H9 (cell line): ENCODE data around the gene DCAF11. TPM values are rescaled to one million over a fixed set of nuclear protein-coding genes. Genes with fewer than 3 reads are reported as not detected.

Experiments used
- DNase-seq: peaks from one replicate; pipeline ENCODE4 v3.0.0-alpha.2; 2017
- H2AFZ ChIP-seq: one replicate; pipeline ENCODE4 v1.6.1; 2013; ENCODE audit warnings: mild to moderate bottlenecking, low read length, control low read depth, moderate library complexity
- H2AK5ac ChIP-seq: 2 replicates; pipeline ENCODE4 v1.6.1; 2013; ENCODE audit warnings: low read length, control low read depth, mixed read lengths; ENCODE audit not compliant: insufficient read length
- H2BK120ac ChIP-seq: one replicate; pipeline ENCODE4 v1.6.1; 2013; ENCODE audit warnings: low read depth, mild to moderate bottlenecking, low read length, control low read depth, inconsistent platforms; ENCODE audit not compliant: poor library complexity, severe bottlenecking
- H2BK12ac ChIP-seq: 2 replicates; pipeline ENCODE4 v1.6.1; 2013; ENCODE audit warnings: low read length, control low read depth, mixed read lengths, low read depth; ENCODE audit not compliant: insufficient read length
- H2BK15ac ChIP-seq: 2 replicates; pipeline ENCODE4 v1.6.1; 2013; ENCODE audit warnings: low read depth, low read length, control low read depth
- H2BK20ac ChIP-seq: one replicate; pipeline ENCODE4 v1.6.1; 2013; ENCODE audit warnings: low read depth, mild to moderate bottlenecking, low read length, control low read depth, inconsistent platforms; ENCODE audit not compliant: poor library complexity, severe bottlenecking
- H2BK5ac ChIP-seq: 2 replicates; pipeline ENCODE4 v1.6.1; 2013; ENCODE audit warnings: low read length, control low read depth, mixed read lengths; ENCODE audit not compliant: insufficient read length
- H3K14ac ChIP-seq: 2 replicates; pipeline ENCODE4 v1.6.1; 2013; ENCODE audit warnings: low read length, control low read depth; ENCODE audit not compliant: insufficient read depth
- H3K18ac ChIP-seq: 2 replicates; pipeline ENCODE4 v1.6.1; 2013; ENCODE audit warnings: low read depth, mild to moderate bottlenecking, mixed read lengths, low read length, control low read depth; ENCODE audit not compliant: insufficient read length
- H3K23ac ChIP-seq: 2 replicates; pipeline ENCODE4 v1.6.1; 2013; ENCODE audit warnings: low read length, control low read depth, mixed read lengths, low read depth; ENCODE audit not compliant: insufficient read length
- H3K23me2 ChIP-seq: 2 replicates; pipeline ENCODE4 v1.6.1; 2013; ENCODE audit warnings: low read depth, mild to moderate bottlenecking, mixed read lengths, low read length, control low read depth; ENCODE audit not compliant: insufficient read length, poor library complexity, severe bottlenecking
- H3K27ac ChIP-seq: 2 replicates; pipeline ENCODE4 v1.5.1; 2013; ENCODE audit warnings: low read length, control low read depth, mixed read lengths, low read depth; ENCODE audit not compliant: insufficient read length
- H3K27me3 ChIP-seq: 2 replicates; pipeline ENCODE4 v1.6.1; 2013; ENCODE audit warnings: low read length, control low read depth, inconsistent platforms; ENCODE audit not compliant: insufficient read depth
- H3K4ac ChIP-seq: 2 replicates; pipeline ENCODE4 v1.6.1; 2013; ENCODE audit warnings: low read depth, mild to moderate bottlenecking, control low read depth, inconsistent platforms, low read length, moderate library complexity
- H3K4me1 ChIP-seq: 2 replicates; pipeline ENCODE4 v1.6.1; 2013; ENCODE audit warnings: low read length, control low read depth, inconsistent platforms; ENCODE audit not compliant: insufficient read depth
- H3K4me2 ChIP-seq: 2 replicates; pipeline ENCODE4 v1.6.1; 2013; ENCODE audit warnings: low read length, control low read depth, mixed read lengths; ENCODE audit not compliant: insufficient read length, insufficient read depth
- H3K56ac ChIP-seq: 2 replicates; pipeline ENCODE4 v1.6.1; 2013; ENCODE audit warnings: low read depth, mild to moderate bottlenecking, mixed read lengths, low read length, control low read depth; ENCODE audit not compliant: insufficient read length
- H3K79me1 ChIP-seq: 2 replicates; pipeline ENCODE4 v1.6.1; 2013; ENCODE audit warnings: low read depth, mild to moderate bottlenecking, moderate library complexity, low read length, control low read depth, inconsistent platforms; ENCODE audit not compliant: insufficient read depth, poor library complexity, severe bottlenecking
- H3K79me2 ChIP-seq: 2 replicates; pipeline ENCODE4 v1.6.1; 2013; ENCODE audit warnings: low read length, control low read depth, inconsistent platforms; ENCODE audit not compliant: insufficient read depth
- H3K9ac ChIP-seq: 2 replicates; pipeline ENCODE4 v1.6.1; 2013; ENCODE audit warnings: low read length, control low read depth, mixed read lengths; ENCODE audit not compliant: insufficient read length; ENCODE audit errors: extremely low read depth
- H3K9me3 ChIP-seq: one replicate; pipeline ENCODE4 v1.6.1; 2013; ENCODE audit warnings: low read depth, low read length, inconsistent platforms; ENCODE audit not compliant: control insufficient read depth
- H3T11ph ChIP-seq: one replicate; pipeline ENCODE4 v1.6.1; 2013; ENCODE audit warnings: mild to moderate bottlenecking, low read length, control low read depth, inconsistent platforms
- H4K20me1 ChIP-seq: one replicate; pipeline ENCODE4 v1.6.1; 2013; ENCODE audit not compliant: control insufficient read depth, insufficient read length, insufficient read depth
- H4K5ac ChIP-seq: 2 replicates; pipeline ENCODE4 v1.6.1; 2013; ENCODE audit warnings: low read depth, mild to moderate bottlenecking, mixed read lengths, low read length, control low read depth; ENCODE audit not compliant: insufficient read length
- H4K8ac ChIP-seq: replicated peaks from 2 replicates; pipeline ENCODE4 v1.6.1; 2013; ENCODE audit warnings: low read length, control low read depth, mixed read lengths, low read depth; ENCODE audit not compliant: insufficient read length
- H4K91ac ChIP-seq: 2 replicates; pipeline ENCODE4 v1.6.1; 2013; ENCODE audit warnings: low read depth, mild to moderate bottlenecking, moderate library complexity, mixed read lengths, low read length, control low read depth; ENCODE audit not compliant: insufficient read length
- H3K27ac Mint-ChIP-seq, 3 experiments: 2 replicates in 2 of 3; 3 replicates in 1 of 3; pipeline ENCODE4 v1.8.0; 2020 to 2021; ENCODE audit warnings: mixed read lengths in 3 of 3, mild to moderate bottlenecking in 1 of 3, moderate library complexity in 1 of 3
- H3K27me3 Mint-ChIP-seq: 2 replicates; pipeline ENCODE4 v1.8.0; 2021; ENCODE audit warnings: low read depth, mild to moderate bottlenecking, moderate library complexity, mixed read lengths
- H3K36me3 Mint-ChIP-seq, 3 experiments: 2 replicates in 2 of 3; 3 replicates in 1 of 3; pipeline ENCODE4 v1.8.0; 2020 to 2021; ENCODE audit warnings: low read depth in 3 of 3, mixed read lengths in 3 of 3; ENCODE audit not compliant: insufficient read depth in 1 of 3
- H3K4me1 Mint-ChIP-seq, 2 experiments: 2 replicates each; pipeline ENCODE4 v1.8.0; 2020; ENCODE audit warnings: mixed read lengths in 2 of 2
- H3K4me3 Mint-ChIP-seq, 2 experiments: 2 replicates in 1 of 2; 3 replicates in 1 of 2; pipeline ENCODE4 v1.8.0; 2020 to 2021; ENCODE audit warnings: mild to moderate bottlenecking in 2 of 2, mixed read lengths in 2 of 2, moderate library complexity in 1 of 2
- H3K9me3 Mint-ChIP-seq, 2 experiments: 2 replicates in 1 of 2; 3 replicates in 1 of 2; pipeline ENCODE4 v1.8.0; 2020; ENCODE audit warnings: mild to moderate bottlenecking in 2 of 2, mixed read lengths in 2 of 2, moderate library complexity in 1 of 2
- WGBS: extraction: QIAGEN DNeasy Blood & Tissue Kit; methylation state at CpG from one replicate; pipeline ENCODE4 v1.1.7; 2013; ENCODE audit warnings: missing lambda C conversion rate, low lambda C conversion rate, mixed read lengths; ENCODE audit not compliant: insufficient read length; ENCODE audit errors: extremely low coverage; 5-methylcytosine and 5-hydroxymethylcytosine counted together
- microRNA-seq: library from miRNA; unstranded; fragments of <30 nt; microRNA quantifications from one replicate; pipeline ENCODE4, GENCODE V29; 2020; ENCODE audit warnings: borderline microRNAs expressed
- total RNA-seq: library from RNA; stranded (reverse); gene quantifications from 2 replicates; pipeline ENCODE4 v1.2.1, GENCODE V29; 2021
- TF ChIP-seq, protein P1 (sequence below): fragments of 200-600 bp; sonication (generic); conservative IDR thresholded peaks from 3 replicates; pipeline ENCODE4 v1.8.0; 2021; ENCODE audit warnings: antibody characterized with exemption, mild to moderate bottlenecking

DCAF11 gene
- total RNA-seq, 1 experiment from 2014 or later, result 73.4 TPM

DNA sequence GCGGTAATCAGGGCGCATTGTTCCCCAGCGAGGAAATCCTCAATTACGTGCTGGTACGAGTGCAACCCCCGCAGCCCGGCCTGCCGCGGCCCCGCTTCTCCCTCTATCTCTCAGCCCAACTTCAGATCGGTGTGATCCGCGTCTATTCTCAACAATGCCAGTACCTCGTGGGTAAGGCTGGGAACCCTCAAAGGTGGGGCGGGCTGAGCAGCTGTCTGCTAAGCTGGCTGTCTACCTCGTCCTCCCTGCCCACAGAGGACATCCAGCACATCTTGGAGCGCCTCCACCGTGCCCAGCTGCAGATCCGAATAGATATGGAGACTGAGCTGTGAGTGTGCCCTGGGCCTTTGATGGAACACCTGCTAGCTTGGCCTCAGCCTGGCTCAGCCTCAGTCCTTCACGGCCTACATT is 58.3 kb downstream of the DCAF11 start:
- no peaks in the 10 kb centered on the region for H3K27me3 ChIP-seq

More for the DNA sequence above, 58.3 kb downstream of the DCAF11 start:
- Mint-ChIP-seq H3K27me3 (no peaks in the 10 kb centered on the region; the same call in 1 of the 2 replicates), H3K9me3 (no peaks in the 10 kb centered on the region; a peak in 1 of 5 replicates), H3K36me3 (peaks cover 7 to 25% (median 23%) of the 10 kb centered on the region in 3 experiments; a peak in 6 of 7 replicates), H3K4me3 (peak overlapping the region; percentile 69 to 75; a peak in 4 of 5 replicates), H3K27ac (no peak overlapping the region), H3K4me1 (peaks cover 5 to 13% of the 10 kb centered on the region in 2 experiments; a peak in 3 of 4 replicates)
- H3K4ac ChIP-seq, result no peak overlapping the region
- H2AK5ac ChIP-seq, result no peak overlapping the region
- no peaks in the 10 kb centered on the region for H3K9me3 ChIP-seq
- WGBS, result no CpG with 5 or more reads among the region's 20 CpGs
- no peak overlapping the region for H2BK20ac ChIP-seq
- no peak overlapping the region for H3K14ac ChIP-seq
- no peak overlapping the region for H3K9ac ChIP-seq
- H3K27ac ChIP-seq, result no peak overlapping the region
- no peaks in the 10 kb centered on the region for H3K79me1 ChIP-seq
- no peak overlapping the region for H2BK12ac ChIP-seq
- no peaks in the 10 kb centered on the region for H3K4me1 ChIP-seq
- H3K79me2 ChIP-seq, result no peaks in the 10 kb centered on the region
- H3K23me2 ChIP-seq, result peaks cover 10% of the 10 kb centered on the region
- H2BK15ac ChIP-seq, result no peak overlapping the region
- H2AFZ ChIP-seq, result no peak overlapping the region
- no peaks in the 10 kb centered on the region for H4K20me1 ChIP-seq
- H3K4me2 ChIP-seq, result no peak overlapping the region
- no peak overlapping the region for H3K23ac ChIP-seq
- DNase-seq, result no peak
- H4K8ac ChIP-seq, result no peak overlapping the region
- H2BK120ac ChIP-seq, result no peak overlapping the region
- TF ChIP-seq, protein P1, sequence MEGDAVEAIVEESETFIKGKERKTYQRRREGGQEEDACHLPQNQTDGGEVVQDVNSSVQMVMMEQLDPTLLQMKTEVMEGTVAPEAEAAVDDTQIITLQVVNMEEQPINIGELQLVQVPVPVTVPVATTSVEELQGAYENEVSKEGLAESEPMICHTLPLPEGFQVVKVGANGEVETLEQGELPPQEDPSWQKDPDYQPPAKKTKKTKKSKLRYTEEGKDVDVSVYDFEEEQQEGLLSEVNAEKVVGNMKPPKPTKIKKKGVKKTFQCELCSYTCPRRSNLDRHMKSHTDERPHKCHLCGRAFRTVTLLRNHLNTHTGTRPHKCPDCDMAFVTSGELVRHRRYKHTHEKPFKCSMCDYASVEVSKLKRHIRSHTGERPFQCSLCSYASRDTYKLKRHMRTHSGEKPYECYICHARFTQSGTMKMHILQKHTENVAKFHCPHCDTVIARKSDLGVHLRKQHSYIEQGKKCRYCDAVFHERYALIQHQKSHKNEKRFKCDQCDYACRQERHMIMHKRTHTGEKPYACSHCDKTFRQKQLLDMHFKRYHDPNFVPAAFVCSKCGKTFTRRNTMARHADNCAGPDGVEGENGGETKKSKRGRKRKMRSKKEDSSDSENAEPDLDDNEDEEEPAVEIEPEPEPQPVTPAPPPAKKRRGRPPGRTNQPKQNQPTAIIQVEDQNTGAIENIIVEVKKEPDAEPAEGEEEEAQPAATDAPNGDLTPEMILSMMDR, result no peak
- no peak overlapping the region for H2BK5ac ChIP-seq
- H3K56ac ChIP-seq, result no peak overlapping the region
- H3T11ph ChIP-seq, result no peak overlapping the region
- H3K18ac ChIP-seq, result no peak overlapping the region
- no peak overlapping the region for H4K5ac ChIP-seq
- H4K91ac ChIP-seq, result no peak overlapping the region

Small RNAs within 50 kb of the gene (microRNA-seq; reads per million reads assigned to microRNA genes)
- not detected for gene MIR7703

Other genes starting within 250 kb of the DCAF11 start
- gene DHRS4, start 161.0 kb upstream of the DCAF11 start, total RNA-seq, result 11.2 and 12.7 TPM in 2 replicates
- 9.7 and 10.2 TPM in 2 replicates for gene DHRS4L2, start 125.8 kb upstream of the DCAF11 start, total RNA-seq
- gene CARMIL3, start 62.8 kb upstream of the DCAF11 start, total RNA-seq, result 4.7 and 5.8 TPM in 2 replicates
- gene CPNE6, start 43.2 kb upstream of the DCAF11 start, total RNA-seq, result not detected in 2 replicates
- gene PCK2, start 20.5 kb upstream of the DCAF11 start, total RNA-seq, result 48.9 and 50.2 TPM in 2 replicates
- 2.2 and 2.5 TPM in 2 replicates for gene NRL, start 172 bp downstream of the DCAF11 start, total RNA-seq
- 0.31 and 0.72 TPM in 2 replicates for gene FITM1, start 15.9 kb downstream of the DCAF11 start, total RNA-seq
- 109 TPM in 2 replicates for gene PSME1, start 21.4 kb downstream of the DCAF11 start, total RNA-seq
- gene EMC9, start 26.8 kb downstream of the DCAF11 start, total RNA-seq, result 52.9 and 55.9 TPM in 2 replicates
- 125 and 126 TPM in 2 replicates for gene PSME2, start 31.8 kb downstream of the DCAF11 start, total RNA-seq
- 67.8 and 87.3 TPM in 2 replicates for gene RNF31, start 32.7 kb downstream of the DCAF11 start, total RNA-seq
- gene IRF9, start 46.5 kb downstream of the DCAF11 start, total RNA-seq, result 20.9 and 27.6 TPM in 2 replicates
- 58.0 and 58.5 TPM in 2 replicates for gene REC8, start 57.3 kb downstream of the DCAF11 start, total RNA-seq
- gene IPO4, start 74.0 kb downstream of the DCAF11 start, total RNA-seq, result 114 and 116 TPM in 2 replicates
- 31.6 and 31.8 TPM in 2 replicates for gene TM9SF1, start 80.7 kb downstream of the DCAF11 start, total RNA-seq
- gene TSSK4, start 90.9 kb downstream of the DCAF11 start, total RNA-seq, result not detected in 2 replicates
- 42.0 and 46.2 TPM in 2 replicates for gene CHMP4A, start 98.7 kb downstream of the DCAF11 start, total RNA-seq
- 18.8 and 19.0 TPM in 2 replicates for gene MDP1, start 101.3 kb downstream of the DCAF11 start, total RNA-seq
- gene NEDD8, start 117.6 kb downstream of the DCAF11 start, total RNA-seq, result 214 and 225 TPM in 2 replicates
- gene GMPR2, start 118.2 kb downstream of the DCAF11 start, total RNA-seq, result 84.7 and 86.9 TPM in 2 replicates
- 41.3 and 47.6 TPM in 2 replicates for gene TINF2, start 127.8 kb downstream of the DCAF11 start, total RNA-seq
- 1.8 and 2.9 TPM in 2 replicates for gene TGM1, start 148.4 kb downstream of the DCAF11 start, total RNA-seq
- gene RABGGTA, start 156.8 kb downstream of the DCAF11 start, total RNA-seq, result 25.6 and 26.1 TPM in 2 replicates
- gene DHRS1, start 185.0 kb downstream of the DCAF11 start, total RNA-seq, result 18.2 and 19.1 TPM in 2 replicates
- gene NOP9, start 185.1 kb downstream of the DCAF11 start, total RNA-seq, result 34.7 and 35.0 TPM in 2 replicates
- gene CIDEB, start 193.2 kb downstream of the DCAF11 start, total RNA-seq, result not detected in 2 replicates
- 13.0 and 13.4 TPM in 2 replicates for gene LTB4R2, start 195.4 kb downstream of the DCAF11 start, total RNA-seq
- gene LTB4R, start 196.7 kb downstream of the DCAF11 start, total RNA-seq, result 8.9 and 9.2 TPM in 2 replicates
- 0.09 and 0.53 TPM in 2 replicates for gene ADCY4, start 220.3 kb downstream of the DCAF11 start, total RNA-seq
- gene RIPK3, start 225.2 kb downstream of the DCAF11 start, total RNA-seq, result 0.35 TPM in 1 of 2 replicates, not detected in the other